Activated CD4-positive, CD25-positive, alpha-beta regulatory T cell (primary cell): ENCODE measurements around the gene THUMPD3.

Experiments
- DNase-seq, 4 experiments: peaks; one replicate each; lab custom pipeline; 2025; lab: John Stamatoyannopoulos, UW

THUMPD3 gene

GRCh38 chr3:9416139-9416780 is 53.4 kb downstream of the THUMPD3 start:
- no peak for DNase-seq

- no peak for DNase-seq
Observed at GRCh38 chr3:9420850-9421549, 58.1 kb downstream of the THUMPD3 start.

- DNase-seq: no peak
Observed at GRCh38 chr3:9422712-9423424, 60.0 kb downstream of the THUMPD3 start.

GRCh38 chr3:9428411-9428810 is 65.6 kb downstream of the THUMPD3 start:
- no peak for DNase-seq

- DNase-seq: no peak
Observed at GRCh38 chr3:9430733-9431132, 67.9 kb downstream of the THUMPD3 start.

- DNase-seq: no peak
Observed at GRCh38 chr3:9433627-9434521, 71.0 kb downstream of the THUMPD3 start.

- DNase-seq: no peak
Observed at GRCh38 chr3:9435316-9435715, 72.5 kb downstream of the THUMPD3 start.
